ENCODE data around the gene ITPRIP.
A peak's percentile ranks its signal among the peaks of the same experiment; 100 is the strongest.

The ITPRIP gene

DNA sequence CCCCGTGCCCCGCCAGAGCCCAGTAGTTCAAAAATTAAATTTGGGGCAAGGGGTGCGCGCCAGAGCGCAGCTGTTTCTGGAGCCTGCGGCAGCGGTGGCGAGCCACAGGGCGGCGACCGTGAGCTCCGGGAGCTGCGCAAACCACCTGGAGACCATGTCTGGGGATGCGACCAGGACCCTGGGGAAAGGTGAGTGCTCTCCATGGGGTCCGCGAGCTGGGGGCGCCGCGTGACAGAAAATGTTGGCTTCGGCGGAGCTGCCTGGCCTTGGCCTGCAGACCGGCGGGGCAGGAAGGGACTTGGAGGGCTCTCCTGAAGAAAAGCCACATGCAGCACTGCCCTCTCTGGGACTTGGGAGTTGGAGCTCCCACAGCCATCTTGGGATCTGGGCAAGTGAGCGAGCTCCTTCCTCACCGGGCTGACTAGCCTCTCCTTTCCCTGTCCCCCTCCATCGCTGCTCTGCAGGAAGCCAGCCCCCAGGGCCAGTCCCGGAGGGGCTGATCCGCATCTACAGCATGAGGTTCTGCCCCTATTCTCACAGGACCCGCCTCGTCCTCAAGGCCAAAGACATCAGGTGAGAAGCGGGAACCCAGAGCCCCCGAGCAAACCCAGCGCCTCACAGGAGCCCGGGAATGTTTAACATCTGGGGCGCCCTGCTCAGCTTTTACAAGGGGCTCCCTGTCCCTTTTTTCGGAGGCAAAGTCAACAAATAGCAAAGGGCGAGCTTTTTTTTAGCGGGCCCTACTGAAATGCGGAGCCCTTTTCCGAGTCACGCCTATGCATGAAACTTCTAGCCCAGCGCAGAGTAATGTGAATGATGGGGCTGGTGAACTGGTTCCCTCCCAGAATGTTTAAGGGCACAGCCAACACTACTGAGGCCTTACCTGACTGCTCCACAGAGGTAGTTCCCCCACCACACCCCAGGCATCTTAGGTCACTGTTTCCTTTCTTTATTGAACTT, 63.2 kb downstream of the ITPRIP start:
- DNase-seq: no peak

DNA sequence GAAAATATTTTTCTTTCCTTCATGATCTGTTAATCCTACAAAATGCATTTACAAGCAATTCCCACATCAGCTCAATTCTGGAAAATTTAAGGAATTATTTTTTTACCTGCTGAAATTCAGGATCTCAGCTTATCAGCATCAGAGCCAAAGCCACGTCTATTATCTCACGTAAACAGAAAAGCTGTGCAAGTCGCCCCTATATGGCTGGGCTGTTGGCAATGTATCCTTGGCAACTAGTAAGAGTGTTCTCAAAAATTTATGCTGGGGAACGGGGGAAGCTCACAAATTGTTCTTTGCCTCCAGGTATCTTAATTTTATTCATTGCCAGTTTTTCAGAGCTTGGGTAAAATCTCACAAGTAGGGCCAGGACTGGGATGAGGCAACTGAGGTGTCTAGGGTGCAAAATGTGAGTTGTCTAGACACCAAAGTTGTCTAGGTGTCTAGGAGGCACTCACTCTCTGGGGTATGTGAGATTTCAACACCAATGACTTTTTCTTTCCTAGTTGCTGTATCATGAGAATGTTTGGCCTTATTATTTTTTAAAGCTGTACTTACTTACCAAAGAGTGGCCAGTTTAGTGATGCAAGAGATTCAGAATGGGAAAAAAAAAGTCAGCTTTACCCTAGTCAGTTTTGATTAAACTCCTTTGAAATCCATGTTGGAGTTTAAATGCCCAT, 64.2 kb downstream of the ITPRIP start:
- DNase-seq: no peak

DNA sequence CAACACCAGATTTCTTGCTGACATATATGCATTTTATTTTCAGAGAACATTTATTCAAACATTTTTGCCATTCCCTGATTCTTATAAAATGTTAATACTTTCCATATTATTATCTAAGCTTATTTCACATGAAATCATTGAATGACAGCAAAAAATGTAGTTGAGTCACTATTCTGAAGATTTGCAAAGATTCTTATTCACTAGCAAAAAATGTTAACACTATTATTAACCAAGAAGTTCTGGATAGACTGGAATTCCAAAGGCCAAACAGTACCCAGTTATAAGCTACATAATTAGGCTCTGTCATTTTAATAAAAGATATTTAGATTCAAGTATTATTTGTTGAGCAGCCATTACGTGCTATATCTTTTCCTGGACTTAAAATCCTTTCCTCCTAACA, 65.0 kb downstream of the ITPRIP start:
- no peak for DNase-seq

DNA sequence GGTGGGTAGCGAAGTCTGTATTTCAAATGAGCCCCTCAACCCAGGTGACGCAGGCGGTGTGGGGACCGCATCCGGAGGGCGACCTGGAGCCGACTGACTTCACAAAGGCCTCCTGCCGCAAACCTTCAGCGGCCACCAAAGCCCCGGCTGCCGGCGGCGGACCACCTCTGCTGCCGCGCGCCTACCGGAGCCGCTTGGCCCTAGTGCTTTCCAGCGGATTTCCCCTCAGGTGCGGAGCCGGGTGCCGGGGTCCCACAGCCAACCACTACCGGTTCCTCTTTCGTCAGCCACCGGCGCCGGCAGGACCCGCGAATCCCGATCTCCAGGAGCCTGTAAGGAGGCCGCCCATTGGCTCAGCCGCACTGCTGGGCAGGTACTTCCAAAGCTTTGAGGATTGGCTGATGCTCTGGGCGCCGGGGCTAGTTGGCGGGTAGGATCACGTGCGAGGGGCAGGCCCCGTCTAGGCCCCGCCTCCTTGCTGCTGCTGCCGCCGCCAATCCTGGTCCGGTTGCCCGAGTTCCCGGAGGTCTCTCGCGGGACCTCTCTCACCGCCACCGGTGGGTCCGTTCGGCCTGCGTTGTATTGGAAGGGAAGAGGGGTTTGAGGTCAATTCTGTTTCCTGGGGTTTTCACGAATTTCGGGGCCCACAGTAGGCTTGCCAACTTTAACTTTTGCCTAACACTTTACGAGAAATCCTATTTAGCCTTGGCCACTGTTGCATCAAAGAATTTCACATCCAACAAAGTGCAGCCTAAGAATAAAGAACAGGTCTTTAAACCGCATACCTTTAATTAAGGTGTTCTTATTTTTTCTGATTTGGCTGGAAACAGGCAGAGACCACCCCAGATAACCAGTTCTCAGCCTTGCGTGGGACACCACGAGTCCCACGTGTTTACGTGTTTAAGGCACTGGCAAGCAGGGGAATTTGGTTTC, 69.3 kb downstream of the ITPRIP start, which contains the start of gene GSTO2:
TSS of gene GSTO2 (plus strand) at position 472 of the 933 bp plus-strand sequence. CDS start 5,732 bp downstream, outside the sequence.
- DNase-seq: peak; percentile 97

DNA sequence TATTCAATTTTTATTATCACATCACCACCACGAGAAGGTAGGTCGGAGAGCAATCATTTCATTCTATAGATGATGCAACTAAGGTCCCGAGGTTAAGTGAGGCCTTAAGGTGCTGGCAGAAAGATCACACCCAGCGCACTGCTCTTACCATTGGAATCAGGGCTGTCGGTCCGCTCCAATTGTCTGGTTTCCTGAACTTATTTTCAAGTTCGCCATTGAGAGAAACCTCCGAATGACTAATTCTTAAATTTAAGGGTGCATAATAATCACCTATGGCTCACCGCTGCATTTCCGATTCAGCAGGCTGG, 69.9 kb downstream of the ITPRIP start:
- no peak for DNase-seq

DNA sequence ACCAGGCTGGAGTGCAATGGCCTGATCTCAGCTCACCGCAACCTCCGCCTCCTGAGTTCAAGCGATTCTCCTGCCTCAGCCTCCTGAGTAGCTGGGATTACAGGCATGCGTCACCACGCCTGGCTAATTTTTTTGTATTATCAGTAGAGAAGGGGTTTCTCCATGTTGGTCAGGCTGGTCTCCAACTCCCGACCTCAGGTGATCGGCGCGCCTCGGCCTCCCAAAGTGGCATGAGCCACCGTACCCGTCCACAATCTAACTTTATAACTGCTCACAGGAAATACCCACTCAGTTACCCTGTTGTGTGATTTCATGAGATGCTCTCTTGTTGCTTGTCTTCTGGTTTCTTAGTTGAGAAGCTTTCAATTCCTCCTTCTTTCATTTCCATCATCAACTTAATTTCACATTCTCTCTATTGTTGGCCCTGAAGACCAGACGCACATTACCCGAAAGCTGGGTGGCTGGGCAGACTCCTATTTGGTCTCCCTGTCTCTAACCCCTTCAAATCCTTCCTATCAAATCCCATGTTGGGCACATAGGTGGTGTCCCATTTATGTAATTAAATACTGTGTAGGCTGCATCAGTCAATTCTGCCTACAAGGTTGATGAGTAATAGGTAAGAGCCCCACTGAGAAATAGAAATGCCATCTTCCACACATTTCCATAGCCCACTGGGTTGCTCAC, 70.4 kb downstream of the ITPRIP start:
- no peak for DNase-seq

DNA sequence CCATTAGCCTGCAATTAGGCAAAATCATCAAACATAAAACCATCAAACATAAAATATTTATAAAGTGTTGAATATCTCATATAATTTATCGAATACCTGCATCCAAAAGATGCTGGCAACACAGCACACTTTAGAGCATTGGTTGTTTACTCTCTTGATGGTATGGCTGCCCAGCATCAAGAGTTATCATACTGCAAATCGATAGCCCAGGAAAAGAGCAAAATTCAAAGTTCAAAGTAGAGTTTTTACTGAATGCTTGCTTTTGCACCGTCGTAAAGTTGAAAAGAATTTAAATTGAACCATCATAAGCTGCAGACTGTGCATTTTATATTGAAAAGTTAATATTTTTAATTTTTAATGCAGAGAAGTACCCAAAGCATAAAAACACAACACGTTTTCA, 73.5 kb downstream of the ITPRIP start:
- no peak for DNase-seq

DNA sequence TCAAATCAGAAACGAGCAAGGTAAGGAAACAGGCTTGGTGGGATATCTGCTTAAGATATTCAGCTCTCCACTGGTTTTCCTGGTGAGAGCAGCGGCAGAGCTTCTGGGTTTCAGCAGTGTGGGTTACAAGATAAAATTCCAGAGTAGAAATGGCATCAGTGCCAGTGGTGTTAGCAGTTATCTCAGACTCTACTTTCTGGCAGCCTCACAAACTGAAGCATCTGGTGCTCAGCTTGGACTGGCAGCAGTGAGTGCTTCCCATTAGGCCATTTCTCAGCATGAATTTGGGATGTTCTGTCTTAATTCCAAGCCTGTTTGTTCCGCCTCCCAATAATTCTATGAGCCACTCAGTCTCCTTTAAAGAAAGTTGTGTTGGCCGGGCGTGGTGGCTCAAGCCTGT, 76.2 kb downstream of the ITPRIP start:
- DNase-seq: no peak

DNA sequence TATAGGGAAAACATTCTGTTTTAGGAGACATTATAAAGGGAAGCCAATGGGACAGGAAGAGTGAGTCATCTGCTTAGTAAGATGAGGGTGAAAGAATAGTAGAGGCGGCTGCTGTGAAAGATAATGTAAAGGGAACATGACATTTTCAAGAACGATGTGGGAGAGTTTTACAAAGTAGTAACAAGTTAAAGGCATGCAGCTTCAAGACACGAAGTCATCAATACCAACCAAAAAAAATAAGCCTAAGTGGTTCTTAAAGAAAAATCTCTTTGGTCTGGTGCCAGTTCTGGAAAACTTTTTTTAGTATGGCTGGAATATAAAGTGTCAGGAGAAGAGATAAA, 77.5 kb downstream of the ITPRIP start:
- no peak for DNase-seq

DNA sequence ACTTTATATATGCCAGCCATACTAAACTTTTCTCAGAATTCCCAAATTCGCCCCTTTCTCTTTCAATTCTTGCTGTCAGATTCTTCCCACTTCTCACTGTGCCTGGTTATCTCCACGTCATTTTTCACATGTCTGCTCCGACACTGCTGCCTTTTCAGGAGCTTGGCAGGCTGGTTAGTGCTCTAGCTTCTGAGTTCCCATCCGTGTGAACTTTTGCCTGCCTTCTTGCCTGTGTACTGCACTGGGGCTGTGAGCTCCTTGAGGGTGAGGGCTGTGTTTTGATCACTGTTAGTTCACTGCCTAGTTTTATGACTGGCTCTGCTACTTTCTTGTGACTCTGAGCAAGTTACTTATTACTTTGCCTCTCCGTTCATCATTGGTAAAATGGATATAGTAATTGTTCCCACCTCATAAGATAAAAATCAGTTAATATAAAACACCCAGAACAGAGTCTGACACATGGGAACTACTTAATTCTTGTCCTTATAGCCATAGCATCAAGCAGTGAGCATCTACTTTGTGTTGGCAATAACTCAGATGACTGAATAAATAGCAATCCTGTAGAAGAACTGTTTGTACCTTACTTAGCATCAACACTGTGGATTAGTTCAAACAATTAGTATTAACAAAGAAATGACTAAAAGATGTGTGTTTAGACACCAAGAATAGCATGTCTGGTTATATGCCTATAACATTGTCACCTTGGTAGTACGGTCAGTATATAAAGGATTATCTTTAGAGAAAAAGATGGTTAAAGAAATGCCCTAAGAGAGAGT, 78.1 kb downstream of the ITPRIP start:
- DNase-seq: no peak
